GM18526 (cell line): ENCODE data around the gene PARP16.

Experiments
- POLR2A ChIP-seq: IDR thresholded peaks from 3 replicates; pipeline ENCODE4 v1.6.1; 2011; ENCODE audit not compliant: insufficient read length; ENCODE audit errors: extremely low read depth

The PARP16 gene

GRCh38 chr15:65209701-65210643 is 76.7 kb downstream of the PARP16 start:
- no peak for TF ChIP-seq POLR2A

- no peak for TF ChIP-seq POLR2A
Observed at GRCh38 chr15:65208647-65209046, 78.0 kb downstream of the PARP16 start.
